ENCODE results near the gene SERGEF. TPM values are rescaled to one million over a fixed set of nuclear protein-coding genes. Genes with fewer than 3 reads are reported as not detected.

Gene SERGEF
- polyA plus RNA-seq (2012; rRNA removed): 20.6 and 23.1 TPM in 2 replicates
- polyA plus RNA-seq (2012; cell fraction: cytosol; rRNA removed): 20.3 and 21.8 TPM in 2 replicates
- polyA plus RNA-seq (2012; cell fraction: nucleus; rRNA removed): 19.8 and 23.7 TPM in 2 replicates

DNA sequence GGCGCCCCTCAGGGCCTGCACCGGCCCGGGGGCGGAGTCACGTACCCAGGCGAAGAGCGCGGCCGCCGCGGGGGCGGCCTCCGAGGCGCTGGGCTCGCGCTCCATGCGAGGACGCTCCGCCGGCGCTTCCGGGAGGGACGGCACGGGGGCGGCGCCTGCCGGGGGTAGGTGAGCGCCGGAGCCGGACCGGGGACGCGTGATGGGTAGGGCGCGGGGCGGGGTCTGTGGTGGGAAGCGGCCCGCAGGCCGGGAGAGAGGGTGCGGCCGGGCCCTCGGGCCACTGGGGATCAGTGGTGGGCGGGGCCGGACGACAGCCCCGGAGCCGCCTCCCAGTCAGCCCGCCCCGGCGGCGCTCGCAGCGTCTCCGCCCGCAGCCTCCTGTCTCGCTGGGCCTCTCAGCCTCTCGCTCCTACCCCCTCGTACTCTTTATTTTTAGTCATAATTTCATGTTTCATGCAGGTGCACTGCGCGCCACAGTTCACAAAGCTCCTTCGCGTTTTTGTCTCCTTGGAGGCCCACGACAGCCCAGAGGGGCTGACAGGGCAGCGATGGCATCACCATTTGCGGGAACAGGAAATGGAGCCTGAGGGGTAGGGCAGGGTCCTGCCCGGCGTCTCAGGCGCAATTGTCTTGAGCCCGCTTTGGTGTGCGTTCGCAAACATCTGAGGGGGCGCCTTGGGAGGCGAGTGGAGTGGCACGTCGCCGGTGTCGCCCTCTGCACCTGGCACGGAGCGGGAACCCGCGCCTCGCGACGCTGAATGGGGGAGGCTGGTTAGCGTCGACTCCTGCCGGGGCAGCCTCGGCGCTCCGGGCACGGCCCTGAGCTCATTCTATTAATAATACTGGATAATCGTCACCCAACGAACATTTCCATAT, at the start of gene SERGEF:
SERGEF (minus strand) TSS at position 142 of the 876 bp plus-strand sequence; CDS start at position 105, 37 bp downstream.
- no peaks in the 10 kb centered on the region for H3K9me2 ChIP-seq
- H3K27me3 ChIP-seq (ENCODE audit: insufficient read depth): no peaks in the 10 kb centered on the region
- peaks cover 3% of the 10 kb centered on the region; the same call in 1 of the 2 replicates for H3K79me2 ChIP-seq (ENCODE audit: insufficient read depth)
- peak; percentile 94 for DNase-seq
- H3K36me3 ChIP-seq (replicated peaks in 1 of 2; ENCODE audit: control insufficient read depth in 1 of 2, insufficient read depth in 2 of 2, low read length in 1 of 2): no peaks in the 10 kb centered on the region
- ChIA-PET CTCF (interaction anchor here (0.6 to 3.4 kb wide), 12 partner anchors 10 to 491 kb away, joined by 3 to 12 read pairs (median 3); partner anchors contain the start of gene SAAL1), POLR2A (interaction anchor here (0.6 kb wide), 1 partner anchor 10 kb away, joined by 3 read pairs; no protein-coding TSS in a partner anchor)
- peak within 1 kb of the TSS; percentile 97 for H2AFZ ChIP-seq (ENCODE audit: low read depth)
- peak within 1 kb of the TSS; percentile 85 to 96 for H3K4me3 ChIP-seq (ENCODE audit: low read depth in 2 of 2, low read length in 1 of 2)
- peak within 1 kb of the TSS in 1 of 2 experiments; percentile 73; a peak in 2 of 4 replicates for H3K27ac ChIP-seq (ENCODE audit: low read depth in 2 of 2, low read length in 1 of 2)
- TF ChIP-seq, protein P1, sequence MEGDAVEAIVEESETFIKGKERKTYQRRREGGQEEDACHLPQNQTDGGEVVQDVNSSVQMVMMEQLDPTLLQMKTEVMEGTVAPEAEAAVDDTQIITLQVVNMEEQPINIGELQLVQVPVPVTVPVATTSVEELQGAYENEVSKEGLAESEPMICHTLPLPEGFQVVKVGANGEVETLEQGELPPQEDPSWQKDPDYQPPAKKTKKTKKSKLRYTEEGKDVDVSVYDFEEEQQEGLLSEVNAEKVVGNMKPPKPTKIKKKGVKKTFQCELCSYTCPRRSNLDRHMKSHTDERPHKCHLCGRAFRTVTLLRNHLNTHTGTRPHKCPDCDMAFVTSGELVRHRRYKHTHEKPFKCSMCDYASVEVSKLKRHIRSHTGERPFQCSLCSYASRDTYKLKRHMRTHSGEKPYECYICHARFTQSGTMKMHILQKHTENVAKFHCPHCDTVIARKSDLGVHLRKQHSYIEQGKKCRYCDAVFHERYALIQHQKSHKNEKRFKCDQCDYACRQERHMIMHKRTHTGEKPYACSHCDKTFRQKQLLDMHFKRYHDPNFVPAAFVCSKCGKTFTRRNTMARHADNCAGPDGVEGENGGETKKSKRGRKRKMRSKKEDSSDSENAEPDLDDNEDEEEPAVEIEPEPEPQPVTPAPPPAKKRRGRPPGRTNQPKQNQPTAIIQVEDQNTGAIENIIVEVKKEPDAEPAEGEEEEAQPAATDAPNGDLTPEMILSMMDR (IDR thresholded peaks at IDR 0.05): no peak
- TF ChIP-seq FOXM1 (IDR thresholded peaks at IDR 0.05; ENCODE audit: low read depth): no peak
- TF ChIP-seq MXI1 (IDR thresholded peaks at IDR 0.05; ENCODE audit: low read depth, low read length): peak; percentile 81
- no peak for TF ChIP-seq RFX5 (IDR thresholded peaks at IDR 0.05; ENCODE audit: low read length)
- TF ChIP-seq, protein P2, sequence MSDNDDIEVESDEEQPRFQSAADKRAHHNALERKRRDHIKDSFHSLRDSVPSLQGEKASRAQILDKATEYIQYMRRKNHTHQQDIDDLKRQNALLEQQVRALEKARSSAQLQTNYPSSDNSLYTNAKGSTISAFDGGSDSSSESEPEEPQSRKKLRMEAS (IDR thresholded peaks at IDR 0.05; ENCODE audit: low read depth): peak; percentile 18; the same call in 1 of the 2 replicates
- peak; percentile 64 for TF ChIP-seq ELF1 (IDR thresholded peaks at IDR 0.05)
- TF ChIP-seq POLR2AphosphoS5 (IDR thresholded peaks at IDR 0.05; ENCODE audit: low read depth, low read length): peak; percentile 22; the same call in 1 of the 2 replicates
- H3K4me1 ChIP-seq (ENCODE audit: control insufficient read depth in 1 of 2, insufficient read depth in 2 of 2, low read depth in 1 of 2, low read length in 1 of 2): peaks cover 0 to 13% of the 10 kb centered on the region in 2 experiments; a peak in 1 of 4 replicates
- peaks cover 5% of the 10 kb centered on the region for H3F3A ChIP-seq (replicated peaks; ENCODE audit: insufficient read depth)
- H4K20me1 ChIP-seq (ENCODE audit: insufficient read depth): no peaks in the 10 kb centered on the region
- peak within 1 kb of the TSS; percentile 53 for H3K9ac ChIP-seq
- WGBS (ENCODE audit: low lambda C conversion rate): under 1% methylated on average over 43 of the region's 93 CpGs
- no peaks in the 10 kb centered on the region for H3K9me3 ChIP-seq
- peak within 1 kb of the TSS; percentile 98 for H3K4me2 ChIP-seq

DNA sequence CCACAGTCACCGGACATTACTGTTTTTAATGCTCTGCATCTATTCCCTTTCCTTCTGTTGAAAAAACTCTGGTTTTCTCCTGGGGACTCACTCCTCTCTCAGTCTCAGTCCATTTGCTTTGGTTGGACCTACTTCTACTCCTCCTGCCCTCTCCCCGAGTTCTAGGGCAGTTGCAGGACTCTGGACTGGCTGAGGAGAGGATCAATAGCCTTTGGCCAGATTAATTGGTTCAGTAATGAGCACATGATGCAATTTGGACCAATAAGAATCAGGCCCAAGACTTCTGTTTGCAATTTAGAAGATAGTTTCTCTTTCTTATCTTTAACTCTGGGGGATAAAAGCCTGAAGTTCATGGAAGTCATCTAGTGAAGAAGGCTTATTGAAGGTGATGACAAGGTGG, 48.5 kb upstream of the SERGEF start:
- no peak overlapping the region for H3K27ac ChIP-seq (ENCODE audit: low read depth in 2 of 2, low read length in 1 of 2)
- no peaks in the 10 kb centered on the region for H3F3A ChIP-seq (replicated peaks; ENCODE audit: insufficient read depth)
- H2AFZ ChIP-seq (ENCODE audit: low read depth): no peak overlapping the region
- H3K9me3 ChIP-seq: no peaks in the 10 kb centered on the region
- 35% methylated on average over 2 of the region's 2 CpGs for WGBS (ENCODE audit: low lambda C conversion rate)
- no peaks in the 10 kb centered on the region for H3K79me2 ChIP-seq (ENCODE audit: insufficient read depth)
- no peak for DNase-seq
- no peaks in the 10 kb centered on the region; the same call in 1 of the 2 replicates for H3K27me3 ChIP-seq (ENCODE audit: insufficient read depth)
- H3K36me3 ChIP-seq (replicated peaks in 1 of 2; ENCODE audit: control insufficient read depth in 1 of 2, insufficient read depth in 2 of 2, low read length in 1 of 2): no peaks in the 10 kb centered on the region
- no peaks in the 10 kb centered on the region for H3K4me1 ChIP-seq (ENCODE audit: control insufficient read depth in 1 of 2, insufficient read depth in 2 of 2, low read depth in 1 of 2, low read length in 1 of 2)
- no peaks in the 10 kb centered on the region for H4K20me1 ChIP-seq (ENCODE audit: insufficient read depth)
- ChIA-PET CTCF (no interaction called here), POLR2A (no interaction called here)
- H3K9ac ChIP-seq: no peak overlapping the region
- no peaks in the 10 kb centered on the region for H3K9me2 ChIP-seq
- H3K4me3 ChIP-seq (ENCODE audit: low read depth in 2 of 2, low read length in 1 of 2): no peak overlapping the region
- no peak for TF ChIP-seq MEF2A (IDR thresholded peaks at IDR 0.05; ENCODE audit: borderline replicate concordance, low read depth)
- TF ChIP-seq, protein P3, sequence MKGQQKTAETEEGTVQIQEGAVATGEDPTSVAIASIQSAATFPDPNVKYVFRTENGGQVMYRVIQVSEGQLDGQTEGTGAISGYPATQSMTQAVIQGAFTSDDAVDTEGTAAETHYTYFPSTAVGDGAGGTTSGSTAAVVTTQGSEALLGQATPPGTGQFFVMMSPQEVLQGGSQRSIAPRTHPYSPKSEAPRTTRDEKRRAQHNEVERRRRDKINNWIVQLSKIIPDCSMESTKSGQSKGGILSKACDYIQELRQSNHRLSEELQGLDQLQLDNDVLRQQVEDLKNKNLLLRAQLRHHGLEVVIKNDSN (IDR thresholded peaks at IDR 0.05; ENCODE audit: borderline replicate concordance, low read depth): no peak
- no peak for TF ChIP-seq JUND (IDR thresholded peaks at IDR 0.05)
- TF ChIP-seq FOXM1 (IDR thresholded peaks at IDR 0.05; ENCODE audit: low read depth): no peak
- H3K4me2 ChIP-seq: no peak overlapping the region

Data from SK-N-SH (cell line).